ENCODE results near the gene PARD6A.

Gene PARD6A

DNA sequence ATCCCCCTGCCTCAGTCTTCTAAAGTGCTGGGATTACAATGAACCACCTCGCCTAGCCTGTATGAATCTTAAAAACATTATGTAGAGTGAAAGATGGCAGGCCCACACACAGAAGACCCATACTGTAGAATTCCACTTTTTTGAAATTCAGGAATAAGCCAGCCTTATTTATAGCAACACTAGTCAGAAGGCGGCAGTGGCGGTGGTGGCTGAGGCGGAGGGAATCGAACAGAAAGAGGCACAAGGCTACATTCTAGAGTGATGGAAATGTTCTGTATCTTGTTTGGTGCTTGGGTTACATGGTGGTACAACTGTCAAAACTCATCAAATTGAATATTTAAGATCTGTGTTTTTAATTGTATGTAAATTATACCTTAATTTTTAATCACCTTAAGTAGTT, 47.0 kb downstream of the PARD6A start:
- Mint-ChIP-seq H3K4me3 (no peak overlapping the region), H3K27me3 (no peaks in the 10 kb centered on the region), H3K9me3 (no peaks in the 10 kb centered on the region), H3K36me3 (peaks cover 13% of the 10 kb centered on the region), H3K4me1 (peaks cover 15% of the 10 kb centered on the region), H3K27ac (no peak overlapping the region)
- ATAC-seq (ENCODE audit: low read depth) (no peak), DNase-seq (ENCODE audit: low spot score in 2 of 2) (no peak)

DNA sequence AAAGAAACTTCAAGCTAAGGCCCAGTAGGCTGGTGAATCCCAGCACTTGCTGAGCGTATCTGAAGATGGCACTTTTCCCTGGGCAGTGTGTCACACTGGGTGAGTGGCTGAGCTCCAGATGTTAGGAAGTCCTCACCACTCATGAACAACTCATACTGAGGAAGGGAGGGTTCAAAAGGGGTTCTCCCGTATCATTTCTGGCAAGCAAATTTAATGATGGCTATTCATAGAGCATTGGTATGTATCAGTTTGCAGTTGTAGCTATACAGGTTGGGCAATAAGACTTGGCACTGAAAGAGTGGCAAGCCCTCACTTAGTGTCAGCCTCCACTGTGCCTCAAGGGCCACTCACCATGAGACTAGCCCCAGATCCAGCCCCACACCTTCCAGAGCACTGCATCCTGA, 47.6 kb downstream of the PARD6A start:
- no peak for DNase-seq (ENCODE audit: low spot score in 2 of 2)
- ATAC-seq (ENCODE audit: low read depth) = no peak
- H3K9me3 Mint-ChIP-seq = no peaks in the 10 kb centered on the region
- no peaks in the 10 kb centered on the region for H3K27me3 Mint-ChIP-seq
- no peak overlapping the region for H3K4me3 Mint-ChIP-seq
- H3K4me1 Mint-ChIP-seq = peaks cover 15% of the 10 kb centered on the region
- H3K36me3 Mint-ChIP-seq = peaks cover 13% of the 10 kb centered on the region
- no peak overlapping the region for H3K27ac Mint-ChIP-seq

DNA sequence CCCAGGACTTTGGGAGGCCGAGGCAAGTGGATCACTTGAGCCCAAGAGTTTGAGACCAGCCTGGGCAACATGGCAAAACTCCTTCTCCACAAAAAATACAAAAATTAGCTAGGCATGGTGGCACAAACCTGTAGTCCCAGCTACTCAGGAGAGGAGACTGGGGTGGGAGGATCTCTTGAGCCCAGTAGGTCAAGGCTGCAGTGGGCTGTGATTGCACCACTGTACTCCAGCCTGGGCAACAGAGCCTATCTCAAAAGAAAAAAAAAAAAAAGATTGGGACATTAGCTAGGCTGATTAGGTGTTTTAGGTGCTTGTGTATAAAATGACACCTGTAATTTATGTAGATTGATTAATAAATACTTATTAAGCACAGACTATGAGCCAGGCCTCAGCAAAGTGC, 48.3 kb downstream of the PARD6A start:
- DNase-seq (ENCODE audit: low spot score in 2 of 2) (no peak), ATAC-seq (ENCODE audit: low read depth) (no peak)
- Mint-ChIP-seq H3K4me3 (no peak overlapping the region), H3K27me3 (no peaks in the 10 kb centered on the region), H3K4me1 (peaks cover 10% of the 10 kb centered on the region), H3K9me3 (no peaks in the 10 kb centered on the region), H3K27ac (no peak overlapping the region), H3K36me3 (peaks cover 11% of the 10 kb centered on the region)

DNA sequence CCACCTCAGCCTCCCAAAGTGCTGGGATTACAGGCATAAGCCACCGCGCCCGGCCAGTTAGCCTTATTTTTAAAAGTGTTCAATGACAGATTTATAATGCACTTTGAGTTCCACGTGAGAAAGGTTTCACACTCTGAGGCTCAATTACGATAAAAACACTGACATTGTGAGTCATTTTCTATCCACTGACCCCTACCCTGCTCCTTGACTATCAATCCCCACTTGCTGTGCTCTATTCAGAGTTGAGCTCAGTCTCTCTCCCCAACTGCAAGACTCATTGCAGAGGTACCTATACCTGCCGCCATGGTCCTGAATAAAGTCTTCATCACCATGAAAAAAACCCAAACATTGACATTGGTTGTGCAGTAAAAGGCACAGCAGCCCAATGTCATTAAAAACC, 49.8 kb downstream of the PARD6A start:
- peaks cover 11% of the 10 kb centered on the region for H3K4me1 Mint-ChIP-seq
- no peak for ATAC-seq (ENCODE audit: low read depth)

More for the DNA sequence above, 49.8 kb downstream of the PARD6A start:
- Mint-ChIP-seq H3K4me3 (no peak overlapping the region), H3K9me3 (no peaks in the 10 kb centered on the region), H3K27ac (no peak overlapping the region), H3K36me3 (peaks cover 9% of the 10 kb centered on the region), H3K27me3 (no peaks in the 10 kb centered on the region)
- no peak for DNase-seq (ENCODE audit: low spot score in 2 of 2)
